ENCODE results near the gene NFATC4. TPM values are rescaled to one million over a fixed set of nuclear protein-coding genes. Genes with fewer than 3 reads are reported as not detected.

The NFATC4 gene
- total and polyA plus RNA-seq, 2 experiments from 2014 or later, result 84.8 to 96.9 TPM

DNA sequence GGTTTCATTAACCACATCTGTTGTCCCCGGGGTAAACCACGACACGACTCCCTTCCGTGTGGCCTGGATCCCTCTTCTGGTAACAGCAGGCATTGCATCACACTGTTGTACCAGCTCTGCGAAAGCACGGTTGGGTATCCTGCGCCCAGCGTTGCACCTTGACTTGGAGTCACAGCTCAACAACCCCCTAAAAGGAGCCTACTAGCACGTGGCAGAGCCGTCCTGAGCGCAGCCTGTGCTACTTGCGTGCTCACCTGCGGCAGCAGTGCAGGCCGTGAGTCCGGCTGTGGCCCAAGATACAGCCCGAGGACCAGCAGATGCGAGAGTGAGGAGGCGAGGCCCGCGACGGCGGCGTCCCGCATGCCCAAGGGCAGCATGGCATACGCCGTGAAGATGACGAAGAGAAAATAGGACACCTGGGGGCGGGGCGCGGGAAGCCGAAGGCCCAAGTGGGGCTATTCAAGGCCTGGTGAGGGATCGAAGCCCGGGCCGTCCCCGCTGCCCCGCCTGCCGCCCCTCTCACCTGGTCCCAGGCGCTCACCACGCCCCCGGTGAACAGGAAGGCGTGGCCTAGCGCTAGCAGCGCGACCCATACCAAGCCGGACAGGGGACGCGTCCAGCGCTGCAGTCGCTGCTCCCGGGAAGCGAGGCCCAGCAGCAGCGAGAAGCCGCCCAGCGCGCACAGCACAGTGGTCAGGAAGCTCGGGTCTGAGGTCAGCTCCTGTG, 35.6 kb upstream of the NFATC4 start:
- no peak overlapping the region for H3K4me3 ChIP-seq
- H3K79me2 ChIP-seq (ENCODE audit: insufficient read depth), result no peaks in the 10 kb centered on the region
- H3K4me2 ChIP-seq (ENCODE audit: unreplicated experiment), result no peak overlapping the region
- peak; percentile 80 for DNase-seq
- H3K9ac ChIP-seq, result no peak overlapping the region
- H3K9me2 ChIP-seq (ENCODE audit: insufficient read depth), result no peaks in the 10 kb centered on the region
- no peak overlapping the region for H3K27ac ChIP-seq
- no peak overlapping the region; the same call in 1 of the 2 replicates for H2AFZ ChIP-seq
- no peaks in the 10 kb centered on the region for H3K36me3 ChIP-seq (ENCODE audit: low read depth)
- no peaks in the 10 kb centered on the region for H3K27me3 ChIP-seq (replicated peaks; ENCODE audit: insufficient read depth)
- no peaks in the 10 kb centered on the region for H3F3A ChIP-seq (ENCODE audit: insufficient read depth)
- no peaks in the 10 kb centered on the region for H3K9me3 ChIP-seq (ENCODE audit: low read depth)
- peaks cover 7% of the 10 kb centered on the region; the same call in 1 of the 2 replicates for H3K4me1 ChIP-seq (ENCODE audit: insufficient read depth)
- TF ChIP-seq EZH2phosphoT487 (IDR thresholded peaks at IDR 0.05; ENCODE audit: insufficient read depth, low read depth), result no peak
- H4K20me1 ChIP-seq (ENCODE audit: insufficient read depth), result no peaks in the 10 kb centered on the region
- in situ Hi-C loops (cut with MboI), result no loop called here
- WGBS, 2 experiments (ENCODE audit: low coverage in 1 of 2, low lambda C conversion rate in 2 of 2, missing lambda C conversion rate in 2 of 2), result 28 to 34% methylated on average over 45 to 56 of the region's 56 CpGs

DNA sequence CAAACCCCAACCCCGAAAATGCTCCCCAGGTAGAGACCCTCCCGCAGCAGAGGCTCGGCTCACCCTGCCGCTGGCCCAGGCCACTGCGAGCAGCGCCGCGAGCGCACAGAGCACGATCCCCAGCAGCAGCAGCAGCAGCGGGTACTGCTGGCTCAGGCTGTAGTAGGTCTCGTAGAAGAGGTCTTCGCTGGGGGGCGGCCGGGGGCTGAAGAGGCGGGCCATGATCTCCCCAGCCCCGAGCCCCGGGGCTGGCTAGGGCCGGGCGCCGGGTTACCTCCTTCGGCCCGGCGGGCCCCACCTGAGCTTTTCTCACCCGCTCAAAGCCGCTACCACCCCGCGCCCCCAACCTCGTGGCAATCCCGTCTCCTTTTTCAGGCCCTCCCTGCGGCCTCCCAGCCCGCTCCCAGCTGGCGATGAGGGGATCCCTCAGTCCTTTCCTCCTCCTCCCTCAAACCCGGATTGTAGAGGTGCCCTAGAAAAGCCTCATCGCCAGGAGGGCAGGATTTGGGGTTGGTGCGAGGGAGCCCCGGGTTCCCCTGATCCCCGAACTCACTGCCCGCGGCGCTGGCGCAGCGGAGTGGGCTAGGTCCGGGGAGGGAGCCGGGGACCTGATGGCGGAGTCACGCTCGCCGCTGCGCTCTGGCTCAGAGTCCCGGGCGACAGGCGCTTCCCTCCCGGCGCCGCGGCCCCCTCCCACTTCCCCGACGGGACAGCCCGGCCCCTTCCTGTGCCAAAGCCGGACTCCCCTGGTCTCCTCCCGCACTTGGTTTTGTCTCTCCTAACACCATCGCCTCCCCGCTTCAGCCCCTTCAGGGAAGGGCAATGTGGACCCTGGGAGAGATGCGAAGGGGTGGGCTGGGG, 33.3 kb upstream of the NFATC4 start, which contains the start of gene ADCY4:
Gene ADCY4 (minus strand): TSS at position 641 of the 861 bp plus-strand sequence. CDS start 419 bp downstream, at position 222.
- Histone ChIP-seq H2AFZ (peak within 1 kb of the TSS; percentile 52), H3K9me3 (ENCODE audit: low read depth) (no peaks in the 10 kb centered on the region), H3K27ac (no peak within 1 kb of the TSS), H3K27me3 (replicated peaks; ENCODE audit: insufficient read depth) (no peaks in the 10 kb centered on the region), H3K4me3 (peak within 1 kb of the TSS; percentile 64), H3K9ac (0 out of 2 replicates have a peak within 1 kb of the TSS, but pooled peaks have one; percentile 6), H4K20me1 (ENCODE audit: insufficient read depth) (no peaks in the 10 kb centered on the region), H3K79me2 (ENCODE audit: insufficient read depth) (no peaks in the 10 kb centered on the region), H3F3A (ENCODE audit: insufficient read depth) (no peaks in the 10 kb centered on the region), H3K36me3 (ENCODE audit: low read depth) (no peaks in the 10 kb centered on the region), H3K9me2 (ENCODE audit: insufficient read depth) (no peaks in the 10 kb centered on the region), H3K4me2 (ENCODE audit: unreplicated experiment) (peak within 1 kb of the TSS; percentile 69), H3K4me1 (ENCODE audit: insufficient read depth) (peaks cover 7% of the 10 kb centered on the region; the same call in 1 of the 2 replicates)
- peak; percentile 50 for DNase-seq
- 17% methylated on average over 27 to 55 of the region's 65 CpGs for WGBS, 2 experiments (ENCODE audit: low coverage in 1 of 2, low lambda C conversion rate in 2 of 2, missing lambda C conversion rate in 2 of 2)
- in situ Hi-C loops (cut with MboI), result loop anchor here (5.0 kb wide), 1 partner anchor 103 kb away; no protein-coding TSS in a partner anchor
- TF ChIP-seq EZH2phosphoT487 (IDR thresholded peaks at IDR 0.05; ENCODE audit: insufficient read depth, low read depth) (no peak), EZH2 (IDR thresholded peaks at IDR 0.05; ENCODE audit: insufficient read depth, poor library complexity, severe bottlenecking) (no peak)

DNA sequence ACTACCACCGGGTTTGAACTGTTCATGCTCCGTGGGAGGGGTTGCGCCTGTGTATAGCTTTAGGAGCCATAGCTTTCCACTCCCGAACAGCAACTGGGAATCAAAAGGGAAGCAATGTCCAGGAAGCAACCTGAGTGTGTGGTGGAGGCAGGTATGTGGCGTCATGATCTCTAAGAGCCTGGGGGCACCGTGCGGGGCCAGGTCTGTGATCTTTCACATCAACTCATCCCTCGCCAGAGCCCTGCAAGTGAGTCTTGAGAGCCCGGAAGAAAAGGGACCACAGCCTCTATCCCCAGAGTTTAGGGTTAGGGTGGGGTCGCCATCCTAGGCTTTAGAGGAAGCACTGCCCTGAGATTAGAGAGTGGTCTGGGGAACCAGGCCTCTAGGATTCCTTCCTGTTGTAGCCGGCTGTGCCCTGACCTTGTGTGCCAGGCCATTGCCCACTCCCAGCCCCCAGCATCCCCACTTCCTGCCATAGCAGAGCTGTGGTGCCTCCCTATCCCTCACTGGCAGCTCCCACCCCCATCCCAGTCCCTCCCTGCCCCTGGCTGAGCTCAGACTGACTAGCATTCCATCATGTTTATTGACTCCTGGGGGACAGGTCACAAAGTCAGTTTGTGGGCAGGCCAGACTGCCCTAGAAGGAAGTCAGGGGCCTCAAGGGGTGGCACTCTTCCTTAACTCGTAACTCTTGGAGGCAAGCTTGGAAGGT, 32.4 kb upstream of the NFATC4 start:
- Histone ChIP-seq H3F3A (ENCODE audit: insufficient read depth) (no peaks in the 10 kb centered on the region), H3K27me3 (replicated peaks; ENCODE audit: insufficient read depth) (no peaks in the 10 kb centered on the region), H3K9me2 (ENCODE audit: insufficient read depth) (no peaks in the 10 kb centered on the region), H3K9ac (no peak overlapping the region), H3K4me3 (no peak overlapping the region), H2AFZ (no peak overlapping the region), H3K36me3 (ENCODE audit: low read depth) (no peaks in the 10 kb centered on the region), H3K27ac (no peak overlapping the region), H4K20me1 (ENCODE audit: insufficient read depth) (no peaks in the 10 kb centered on the region), H3K9me3 (ENCODE audit: low read depth) (no peaks in the 10 kb centered on the region), H3K4me1 (ENCODE audit: insufficient read depth) (peaks cover 7% of the 10 kb centered on the region; the same call in 1 of the 2 replicates), H3K4me2 (ENCODE audit: unreplicated experiment) (no peak overlapping the region), H3K79me2 (ENCODE audit: insufficient read depth) (no peaks in the 10 kb centered on the region)
- DNase-seq, result no peak
- no peak for TF ChIP-seq EZH2 (IDR thresholded peaks at IDR 0.05; ENCODE audit: insufficient read depth, poor library complexity, severe bottlenecking)
- TF ChIP-seq EZH2phosphoT487 (IDR thresholded peaks at IDR 0.05; ENCODE audit: insufficient read depth, low read depth), result no peak
- in situ Hi-C loops (cut with MboI), result loop anchor here (5.0 kb wide), 1 partner anchor 102 kb away; no protein-coding TSS in a partner anchor
- 86 to 88% methylated on average over 11 to 12 of the region's 12 CpGs for WGBS, 2 experiments (ENCODE audit: low coverage in 1 of 2, low lambda C conversion rate in 2 of 2, missing lambda C conversion rate in 2 of 2)
